ENCODE data around the gene SLC6A1.

DNA sequence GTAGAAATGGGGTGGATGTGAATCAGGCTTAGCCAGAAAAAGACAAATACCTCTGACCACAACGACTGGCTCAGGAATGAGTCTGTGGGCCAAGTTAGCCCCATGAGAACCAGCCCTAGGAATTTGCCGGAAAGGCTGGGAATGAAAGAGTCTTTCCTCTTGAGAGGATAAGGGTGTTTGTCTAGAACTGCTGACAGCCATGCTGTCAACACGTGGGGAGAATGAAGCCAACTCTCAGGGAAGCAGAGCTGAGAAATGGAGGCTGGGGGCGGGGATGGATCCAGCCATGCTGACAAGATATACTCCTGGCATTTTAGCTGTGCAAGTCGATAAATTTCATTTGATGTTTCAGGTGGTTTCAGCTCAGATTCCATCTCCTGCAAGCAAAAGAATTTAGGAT is 10.6 kb upstream of the SLC6A1 start:
- TF ChIP-seq, protein P1, sequence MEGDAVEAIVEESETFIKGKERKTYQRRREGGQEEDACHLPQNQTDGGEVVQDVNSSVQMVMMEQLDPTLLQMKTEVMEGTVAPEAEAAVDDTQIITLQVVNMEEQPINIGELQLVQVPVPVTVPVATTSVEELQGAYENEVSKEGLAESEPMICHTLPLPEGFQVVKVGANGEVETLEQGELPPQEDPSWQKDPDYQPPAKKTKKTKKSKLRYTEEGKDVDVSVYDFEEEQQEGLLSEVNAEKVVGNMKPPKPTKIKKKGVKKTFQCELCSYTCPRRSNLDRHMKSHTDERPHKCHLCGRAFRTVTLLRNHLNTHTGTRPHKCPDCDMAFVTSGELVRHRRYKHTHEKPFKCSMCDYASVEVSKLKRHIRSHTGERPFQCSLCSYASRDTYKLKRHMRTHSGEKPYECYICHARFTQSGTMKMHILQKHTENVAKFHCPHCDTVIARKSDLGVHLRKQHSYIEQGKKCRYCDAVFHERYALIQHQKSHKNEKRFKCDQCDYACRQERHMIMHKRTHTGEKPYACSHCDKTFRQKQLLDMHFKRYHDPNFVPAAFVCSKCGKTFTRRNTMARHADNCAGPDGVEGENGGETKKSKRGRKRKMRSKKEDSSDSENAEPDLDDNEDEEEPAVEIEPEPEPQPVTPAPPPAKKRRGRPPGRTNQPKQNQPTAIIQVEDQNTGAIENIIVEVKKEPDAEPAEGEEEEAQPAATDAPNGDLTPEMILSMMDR (IDR thresholded peaks at IDR 0.05), result no peak
- TF ChIP-seq POLR2AphosphoS5 (IDR thresholded peaks at IDR 0.05) (no peak), POLR2A (IDR thresholded peaks at IDR 0.05; ENCODE audit: low read depth) (no peak), EP300 (IDR thresholded peaks at IDR 0.05) (no peak)
